H9 (cell line): ENCODE measurements around the gene COL4A2. TPM values are rescaled to one million over a fixed set of nuclear protein-coding genes. Genes with fewer than 3 reads are reported as not detected.

Source experiments
- DNase-seq: peaks from one replicate; pipeline ENCODE4 v3.0.0-alpha.2; 2017
- H2AFZ ChIP-seq: one replicate; pipeline ENCODE4 v1.6.1; 2013; ENCODE audit warnings: mild to moderate bottlenecking, low read length, control low read depth, moderate library complexity
- H2AK5ac ChIP-seq: 2 replicates; pipeline ENCODE4 v1.6.1; 2013; ENCODE audit warnings: low read length, control low read depth, mixed read lengths; ENCODE audit not compliant: insufficient read length
- H2BK120ac ChIP-seq: one replicate; pipeline ENCODE4 v1.6.1; 2013; ENCODE audit warnings: low read depth, mild to moderate bottlenecking, low read length, control low read depth, inconsistent platforms; ENCODE audit not compliant: poor library complexity, severe bottlenecking
- H2BK12ac ChIP-seq: 2 replicates; pipeline ENCODE4 v1.6.1; 2013; ENCODE audit warnings: low read length, control low read depth, mixed read lengths, low read depth; ENCODE audit not compliant: insufficient read length
- H2BK15ac ChIP-seq: 2 replicates; pipeline ENCODE4 v1.6.1; 2013; ENCODE audit warnings: low read depth, low read length, control low read depth
- H2BK20ac ChIP-seq: one replicate; pipeline ENCODE4 v1.6.1; 2013; ENCODE audit warnings: low read depth, mild to moderate bottlenecking, low read length, control low read depth, inconsistent platforms; ENCODE audit not compliant: poor library complexity, severe bottlenecking
- H2BK5ac ChIP-seq: 2 replicates; pipeline ENCODE4 v1.6.1; 2013; ENCODE audit warnings: low read length, control low read depth, mixed read lengths; ENCODE audit not compliant: insufficient read length
- H3K14ac ChIP-seq: 2 replicates; pipeline ENCODE4 v1.6.1; 2013; ENCODE audit warnings: low read length, control low read depth; ENCODE audit not compliant: insufficient read depth
- H3K18ac ChIP-seq: 2 replicates; pipeline ENCODE4 v1.6.1; 2013; ENCODE audit warnings: low read depth, mild to moderate bottlenecking, mixed read lengths, low read length, control low read depth; ENCODE audit not compliant: insufficient read length
- H3K23ac ChIP-seq: 2 replicates; pipeline ENCODE4 v1.6.1; 2013; ENCODE audit warnings: low read length, control low read depth, mixed read lengths, low read depth; ENCODE audit not compliant: insufficient read length
- H3K23me2 ChIP-seq: 2 replicates; pipeline ENCODE4 v1.6.1; 2013; ENCODE audit warnings: low read depth, mild to moderate bottlenecking, mixed read lengths, low read length, control low read depth; ENCODE audit not compliant: insufficient read length, poor library complexity, severe bottlenecking
- H3K27ac ChIP-seq: 2 replicates; pipeline ENCODE4 v1.5.1; 2013; ENCODE audit warnings: low read length, control low read depth, mixed read lengths, low read depth; ENCODE audit not compliant: insufficient read length
- H3K27me3 ChIP-seq: 2 replicates; pipeline ENCODE4 v1.6.1; 2013; ENCODE audit warnings: low read length, control low read depth, inconsistent platforms; ENCODE audit not compliant: insufficient read depth
- H3K4ac ChIP-seq: 2 replicates; pipeline ENCODE4 v1.6.1; 2013; ENCODE audit warnings: low read depth, mild to moderate bottlenecking, control low read depth, inconsistent platforms, low read length, moderate library complexity
- H3K4me1 ChIP-seq: 2 replicates; pipeline ENCODE4 v1.6.1; 2013; ENCODE audit warnings: low read length, control low read depth, inconsistent platforms; ENCODE audit not compliant: insufficient read depth
- H3K4me2 ChIP-seq: 2 replicates; pipeline ENCODE4 v1.6.1; 2013; ENCODE audit warnings: low read length, control low read depth, mixed read lengths; ENCODE audit not compliant: insufficient read length, insufficient read depth
- H3K56ac ChIP-seq: 2 replicates; pipeline ENCODE4 v1.6.1; 2013; ENCODE audit warnings: low read depth, mild to moderate bottlenecking, mixed read lengths, low read length, control low read depth; ENCODE audit not compliant: insufficient read length
- H3K79me1 ChIP-seq: 2 replicates; pipeline ENCODE4 v1.6.1; 2013; ENCODE audit warnings: low read depth, mild to moderate bottlenecking, moderate library complexity, low read length, control low read depth, inconsistent platforms; ENCODE audit not compliant: insufficient read depth, poor library complexity, severe bottlenecking
- H3K79me2 ChIP-seq: 2 replicates; pipeline ENCODE4 v1.6.1; 2013; ENCODE audit warnings: low read length, control low read depth, inconsistent platforms; ENCODE audit not compliant: insufficient read depth
- H3K9ac ChIP-seq: 2 replicates; pipeline ENCODE4 v1.6.1; 2013; ENCODE audit warnings: low read length, control low read depth, mixed read lengths; ENCODE audit not compliant: insufficient read length; ENCODE audit errors: extremely low read depth
- H3K9me3 ChIP-seq: one replicate; pipeline ENCODE4 v1.6.1; 2013; ENCODE audit warnings: low read depth, low read length, inconsistent platforms; ENCODE audit not compliant: control insufficient read depth
- H3T11ph ChIP-seq: one replicate; pipeline ENCODE4 v1.6.1; 2013; ENCODE audit warnings: mild to moderate bottlenecking, low read length, control low read depth, inconsistent platforms
- H4K20me1 ChIP-seq: one replicate; pipeline ENCODE4 v1.6.1; 2013; ENCODE audit not compliant: control insufficient read depth, insufficient read length, insufficient read depth
- H4K5ac ChIP-seq: 2 replicates; pipeline ENCODE4 v1.6.1; 2013; ENCODE audit warnings: low read depth, mild to moderate bottlenecking, mixed read lengths, low read length, control low read depth; ENCODE audit not compliant: insufficient read length
- H4K8ac ChIP-seq: replicated peaks from 2 replicates; pipeline ENCODE4 v1.6.1; 2013; ENCODE audit warnings: low read length, control low read depth, mixed read lengths, low read depth; ENCODE audit not compliant: insufficient read length
- H4K91ac ChIP-seq: 2 replicates; pipeline ENCODE4 v1.6.1; 2013; ENCODE audit warnings: low read depth, mild to moderate bottlenecking, moderate library complexity, mixed read lengths, low read length, control low read depth; ENCODE audit not compliant: insufficient read length
- H3K27ac Mint-ChIP-seq, 3 experiments: 2 replicates in 2 of 3; 3 replicates in 1 of 3; pipeline ENCODE4 v1.8.0; 2020 to 2021; ENCODE audit warnings: mixed read lengths in 3 of 3, mild to moderate bottlenecking in 1 of 3, moderate library complexity in 1 of 3
- H3K27me3 Mint-ChIP-seq: 2 replicates; pipeline ENCODE4 v1.8.0; 2021; ENCODE audit warnings: low read depth, mild to moderate bottlenecking, moderate library complexity, mixed read lengths
- H3K36me3 Mint-ChIP-seq, 3 experiments: 2 replicates in 2 of 3; 3 replicates in 1 of 3; pipeline ENCODE4 v1.8.0; 2020 to 2021; ENCODE audit warnings: low read depth in 3 of 3, mixed read lengths in 3 of 3; ENCODE audit not compliant: insufficient read depth in 1 of 3
- H3K4me1 Mint-ChIP-seq, 2 experiments: 2 replicates each; pipeline ENCODE4 v1.8.0; 2020; ENCODE audit warnings: mixed read lengths in 2 of 2
- H3K4me3 Mint-ChIP-seq, 2 experiments: 2 replicates in 1 of 2; 3 replicates in 1 of 2; pipeline ENCODE4 v1.8.0; 2020 to 2021; ENCODE audit warnings: mild to moderate bottlenecking in 2 of 2, mixed read lengths in 2 of 2, moderate library complexity in 1 of 2
- H3K9me3 Mint-ChIP-seq, 2 experiments: 2 replicates in 1 of 2; 3 replicates in 1 of 2; pipeline ENCODE4 v1.8.0; 2020; ENCODE audit warnings: mild to moderate bottlenecking in 2 of 2, mixed read lengths in 2 of 2, moderate library complexity in 1 of 2
- CTCF ChIP-seq: fragments of 200-600 bp; sonication (generic); conservative IDR thresholded peaks from 3 replicates; pipeline ENCODE4 v1.8.0; 2021; ENCODE audit warnings: antibody characterized with exemption, mild to moderate bottlenecking
- WGBS: extraction: QIAGEN DNeasy Blood & Tissue Kit; methylation state at CpG from one replicate; pipeline ENCODE4 v1.1.7; 2013; ENCODE audit warnings: missing lambda C conversion rate, low lambda C conversion rate, mixed read lengths; ENCODE audit not compliant: insufficient read length; ENCODE audit errors: extremely low coverage; 5-methylcytosine and 5-hydroxymethylcytosine counted together
- total RNA-seq: library from RNA; stranded (reverse); gene quantifications from 2 replicates; pipeline ENCODE4 v1.2.1, GENCODE V29; 2021

Gene COL4A2
- total RNA-seq, 1 experiment from 2014 or later, result 76.5 TPM

- peaks cover 2% of the 10 kb centered on the region; the same call in 1 of the 2 replicates for H3K79me2 ChIP-seq
- H3K14ac ChIP-seq, result no peak overlapping the region
- H3K9me3 ChIP-seq, result no peaks in the 10 kb centered on the region
- no peaks in the 10 kb centered on the region; the same call in 1 of the 2 replicates for H3K4me1 ChIP-seq
- Mint-ChIP-seq H3K4me1 (peaks cover 29 to 34% of the 10 kb centered on the region in 2 experiments), H3K27ac (no peak overlapping the region), H3K4me3 (no peak overlapping the region), H3K36me3 (no peaks in the 10 kb centered on the region; a peak in 1 of 7 replicates), H3K9me3 (no peaks in the 10 kb centered on the region), H3K27me3 (peaks cover 5% of the 10 kb centered on the region)
- no peaks in the 10 kb centered on the region for H3K23me2 ChIP-seq
- H2BK20ac ChIP-seq, result no peak overlapping the region
- no peak overlapping the region for H4K5ac ChIP-seq
- no peaks in the 10 kb centered on the region for H3K27me3 ChIP-seq
- no peak overlapping the region for H3K9ac ChIP-seq
- no peak overlapping the region for H3K4ac ChIP-seq
- H3K4me2 ChIP-seq, result peak overlapping the region; percentile 9
- no peaks in the 10 kb centered on the region for H3K79me1 ChIP-seq
- no peaks in the 10 kb centered on the region for H4K20me1 ChIP-seq
- H2AFZ ChIP-seq, result no peak overlapping the region
- H2AK5ac ChIP-seq, result no peak overlapping the region
- H4K91ac ChIP-seq, result no peak overlapping the region
- no peak overlapping the region for H3T11ph ChIP-seq
- no peak overlapping the region for H4K8ac ChIP-seq
- H2BK15ac ChIP-seq, result no peak overlapping the region
- no peak overlapping the region for H3K56ac ChIP-seq
- no peak overlapping the region for H3K18ac ChIP-seq
- no peak overlapping the region for H2BK120ac ChIP-seq
- no CpG with 5 or more reads among the region's 12 CpGs for WGBS
- no peak for DNase-seq
- H3K27ac ChIP-seq, result no peak overlapping the region
- TF ChIP-seq CTCF, result no peak
- H2BK12ac ChIP-seq, result no peak overlapping the region
- H2BK5ac ChIP-seq, result no peak overlapping the region
- no peak overlapping the region for H3K23ac ChIP-seq
Measured at GRCh38 chr13:110297766-110298504, 9.1 kb upstream of the COL4A2 start.
